Measurements from ENCODE around the gene TRAFD1. TPM values are rescaled to one million over a fixed set of nuclear protein-coding genes. Genes with fewer than 3 reads are reported as not detected.

TRAFD1 gene
- total and polyA plus RNA-seq, 9 of the 15 experiments (the other 6 are each of a cell fraction or from before 2014, with no cell fraction given), result 41.3 to 85.5 (median 54.5) TPM

- TF ChIP-seq EP400 (IDR thresholded peaks at IDR 0.05) (0 out of 2 replicates have a peak, but pooled peaks have one; percentile 0), ZNF324 (CRISPR knock-in tag; IDR thresholded peaks at IDR 0.05) (0 out of 2 replicates have a peak, but pooled peaks have one; percentile 28), LARP7 (IDR thresholded peaks at IDR 0.05) (no peak), KAT7 (CRISPR knock-in tag; IDR thresholded peaks at IDR 0.05; ENCODE audit: borderline replicate concordance) (0 out of 2 replicates have a peak, but pooled peaks have one; percentile 1), PRDM10 (IDR thresholded peaks at IDR 0.05; ENCODE audit: partially characterized antibody) (no peak), CEBPB (tag; IDR thresholded peaks at IDR 0.05) (peak; percentile 77), HIVEP1 (CRISPR knock-in tag; IDR thresholded peaks at IDR 0.05) (0 out of 2 replicates have a peak, but pooled peaks have one; percentile 9), MCM7 (IDR thresholded peaks at IDR 0.05) (no peak), DACH1 (IDR thresholded peaks at IDR 0.05; ENCODE audit: partially characterized antibody) (peak; percentile 80)
- FAIRE-seq (no peak), ATAC-seq (no peak), DNase-seq (ENCODE audit: extremely low read depth in 1 of 4, low spot score in 3 of 4) (no peak)
- Histone ChIP-seq H3K79me2 (ENCODE audit: control insufficient read depth, insufficient read depth, low read length) (peaks cover 42% of the 10 kb centered on the region), H3K36me3 (ENCODE audit: control insufficient read depth, insufficient read depth, low read length) (no peaks in the 10 kb centered on the region), H3K4me3 (no peak overlapping the region), H3K9ac (ENCODE audit: insufficient read depth in 1 of 2, low read depth in 2 of 2, low read length in 2 of 2) (peak overlapping the region in 1 of 2 experiments; percentile 84; a peak in 1 of 4 replicates), H3K4me1 (replicated peaks in 1 of 2; ENCODE audit: control insufficient read depth in 2 of 2, insufficient read depth in 2 of 2, low read length in 2 of 2) (peaks cover 37 to 44% of the 10 kb centered on the region in 2 experiments), H3K27me3 (ENCODE audit: control insufficient read depth in 2 of 2, insufficient read depth in 2 of 2, low read length in 2 of 2) (no peaks in the 10 kb centered on the region), H3K9me1 (ENCODE audit: control insufficient read depth, insufficient read depth, low read length) (no peaks in the 10 kb centered on the region), H2AFZ (ENCODE audit: low read depth, low read length) (peak overlapping the region; percentile 61), H3K9me3 (replicated peaks; ENCODE audit: control insufficient read depth, insufficient read depth, low read depth, low read length) (no peaks in the 10 kb centered on the region), H3K27ac (ENCODE audit: extremely low read depth, low read depth, low read length) (peak overlapping the region; percentile 32; the same call in 1 of the 3 replicates), H3K4me2 (ENCODE audit: insufficient read depth, low read length) (peak overlapping the region; percentile 96; the same call in 1 of the 2 replicates), H4K20me1 (replicated peaks; ENCODE audit: control insufficient read depth, insufficient read depth, low read length) (no peaks in the 10 kb centered on the region)
- intact Hi-C loops (cut with micrococcal nuclease), result no loop called here
- ChIA-PET CTCF (ENCODE audit: low intra/inter-chr PET ratio) (no interaction called here), POLR2A (interaction anchor here (0.8 to 3.2 kb wide), 7 partner anchors 9 to 279 kb away, joined by 3 to 45 read pairs (median 5); partner anchors contain the start of genes ERP29, NAA25 and TMEM116)
- in situ Hi-C loops (cut with MboI), result no loop called here
- WGBS (ENCODE audit: insufficient coverage, low coverage, missing lambda C conversion rate), result 0% methylated on average over 1 of the region's 1 CpG
- no TSS peak for BruUV-seq (replicated peaks)
These were observed 476 bp upstream of the TRAFD1 start for GRCh38 chr12:112124918-112125249.
